ENCODE results near the gene KLHL33. TPM values are rescaled to one million over a fixed set of nuclear protein-coding genes. Genes with fewer than 3 reads are reported as not detected.

Gene KLHL33
- total RNA-seq, 4 donors from 2014 or later, result 0.12 to 2.0 (median 0.39) TPM

- ATAC-seq (ENCODE audit: low FRiP score), result no peak
- TF ChIP-seq, protein P1, sequence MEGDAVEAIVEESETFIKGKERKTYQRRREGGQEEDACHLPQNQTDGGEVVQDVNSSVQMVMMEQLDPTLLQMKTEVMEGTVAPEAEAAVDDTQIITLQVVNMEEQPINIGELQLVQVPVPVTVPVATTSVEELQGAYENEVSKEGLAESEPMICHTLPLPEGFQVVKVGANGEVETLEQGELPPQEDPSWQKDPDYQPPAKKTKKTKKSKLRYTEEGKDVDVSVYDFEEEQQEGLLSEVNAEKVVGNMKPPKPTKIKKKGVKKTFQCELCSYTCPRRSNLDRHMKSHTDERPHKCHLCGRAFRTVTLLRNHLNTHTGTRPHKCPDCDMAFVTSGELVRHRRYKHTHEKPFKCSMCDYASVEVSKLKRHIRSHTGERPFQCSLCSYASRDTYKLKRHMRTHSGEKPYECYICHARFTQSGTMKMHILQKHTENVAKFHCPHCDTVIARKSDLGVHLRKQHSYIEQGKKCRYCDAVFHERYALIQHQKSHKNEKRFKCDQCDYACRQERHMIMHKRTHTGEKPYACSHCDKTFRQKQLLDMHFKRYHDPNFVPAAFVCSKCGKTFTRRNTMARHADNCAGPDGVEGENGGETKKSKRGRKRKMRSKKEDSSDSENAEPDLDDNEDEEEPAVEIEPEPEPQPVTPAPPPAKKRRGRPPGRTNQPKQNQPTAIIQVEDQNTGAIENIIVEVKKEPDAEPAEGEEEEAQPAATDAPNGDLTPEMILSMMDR (IDR thresholded peaks at IDR 0.05), result no peak
- no peak for DNase-seq (ENCODE audit: low spot score)
These were observed 52.3 kb downstream of the KLHL33 start for GRCh38 chr14:20383636-20384035.

DNA sequence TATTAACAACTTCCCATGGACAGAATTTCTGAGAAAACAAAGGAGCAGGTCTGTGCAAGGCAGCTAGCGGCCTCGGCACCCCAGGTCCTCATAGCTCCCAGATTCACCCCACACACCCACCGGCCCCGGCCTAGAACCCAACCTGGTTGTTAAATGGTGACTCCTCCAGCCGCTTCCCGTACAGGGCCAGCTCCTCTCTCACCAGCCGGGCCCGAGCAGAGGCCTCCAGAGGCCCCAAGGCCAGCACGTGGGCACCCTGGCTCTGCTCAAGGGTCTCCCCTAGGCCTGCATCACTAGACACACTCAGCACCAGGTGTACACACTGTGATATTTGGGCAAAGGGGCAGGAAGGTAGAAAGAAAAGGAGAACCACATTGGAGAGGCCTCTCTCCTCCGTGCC, 52.9 kb downstream of the KLHL33 start:
- DNase-seq (ENCODE audit: low spot score) (no peak), ATAC-seq (ENCODE audit: low FRiP score) (no peak)
- TF ChIP-seq, protein P1 (IDR thresholded peaks at IDR 0.05), result no peak

- TF ChIP-seq, protein P1 (IDR thresholded peaks at IDR 0.05), result no peak
- DNase-seq (ENCODE audit: low spot score) (no peak), ATAC-seq (ENCODE audit: low FRiP score) (no peak)
These were observed 53.4 kb downstream of the KLHL33 start for GRCh38 chr14:20382526-20382925.

DNA sequence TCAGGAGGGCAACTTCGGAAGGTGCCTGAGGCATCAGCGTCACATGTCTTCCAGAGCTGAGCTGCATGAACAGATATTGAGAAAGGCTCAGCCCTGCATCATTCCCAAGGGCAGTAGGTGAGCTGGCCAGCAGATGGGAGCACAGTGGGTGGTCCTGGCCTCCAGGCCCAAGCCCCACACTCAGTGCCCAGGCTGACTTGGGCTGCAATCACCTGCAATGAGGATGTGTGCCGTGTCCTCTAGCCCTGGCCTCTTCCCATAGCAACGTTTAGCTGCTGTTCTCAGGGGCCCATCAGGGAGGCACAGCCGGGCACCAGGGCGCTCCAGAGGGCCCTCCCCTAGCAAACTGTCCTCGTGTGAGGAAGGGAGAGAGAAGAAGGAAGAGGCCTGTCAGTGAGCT, 54.6 kb downstream of the KLHL33 start:
- no peak for DNase-seq (ENCODE audit: low spot score)
- no peak for ATAC-seq (ENCODE audit: low FRiP score)
- TF ChIP-seq, protein P1 (IDR thresholded peaks at IDR 0.05), result no peak

GRCh38 chr14:20380681-20381080, 55.3 kb downstream of the KLHL33 start:
- no peak for DNase-seq (ENCODE audit: low spot score)
- ATAC-seq (ENCODE audit: low FRiP score), result no peak
- TF ChIP-seq, protein P1 (IDR thresholded peaks at IDR 0.05), result no peak

GRCh38 chr14:20379743-20380142, 56.2 kb downstream of the KLHL33 start:
- ATAC-seq (ENCODE audit: low FRiP score) (no peak), DNase-seq (ENCODE audit: low spot score) (no peak)
- TF ChIP-seq, protein P1 (IDR thresholded peaks at IDR 0.05), result no peak

GRCh38 chr14:20377171-20377570, 58.8 kb downstream of the KLHL33 start:
- TF ChIP-seq, protein P1 (IDR thresholded peaks at IDR 0.05), result no peak
- DNase-seq (ENCODE audit: low spot score), result no peak
- ATAC-seq (ENCODE audit: low FRiP score), result no peak

All from omental fat pad (tissue), 4 donors.